Activated CD4-positive, alpha-beta T cell treated with anti-CD3 and anti-CD28 coated beads for 4 hours (primary cell): ENCODE data around the gene RTL10.
"Not testable (repeated sequence)": the region's sequence is repeated elsewhere in the genome, so short reads cannot be mapped to it uniquely, and the experiment has no call there.

Experiments
- DNase-seq, 2 donors: peaks; one replicate each; pipeline ENCODE4 v3.0.0-alpha.2; 2020

Gene RTL10

GRCh38 chr22:19888131-19888746 lies 33.6 kb upstream of the RTL10 start:
- no peak for DNase-seq

- DNase-seq: peak in 1 of 2 donors; percentile 32
Observed at GRCh38 chr22:19887256-19887985, 32.7 kb upstream of the RTL10 start.

GRCh38 chr22:19886605-19887255 lies 32.1 kb upstream of the RTL10 start:
- DNase-seq: peak; percentile 35 to 47

- DNase-seq: no peak
Observed at GRCh38 chr22:19885841-19886592, 31.3 kb upstream of the RTL10 start.

- no peak for DNase-seq
Observed at GRCh38 chr22:19884954-19885751, 30.5 kb upstream of the RTL10 start.

- no peak for DNase-seq
Observed at GRCh38 chr22:19884161-19884953, 29.7 kb upstream of the RTL10 start.

GRCh38 chr22:19883446-19883845 lies 28.8 kb upstream of the RTL10 start:
- DNase-seq: not testable (repeated sequence)

- no peak for DNase-seq
Observed at GRCh38 chr22:19882446-19883381, 28.0 kb upstream of the RTL10 start.

GRCh38 chr22:19880786-19881569 lies 26.3 kb upstream of the RTL10 start:
- DNase-seq: no peak

GRCh38 chr22:19879992-19880785 lies 25.5 kb upstream of the RTL10 start:
- no peak for DNase-seq

GRCh38 chr22:19879643-19879991 lies 24.9 kb upstream of the RTL10 start:
- no peak for DNase-seq

GRCh38 chr22:19879246-19879570 lies 24.5 kb upstream of the RTL10 start:
- DNase-seq: no peak

- no peak for DNase-seq
Observed at GRCh38 chr22:19878461-19879245, 24.0 kb upstream of the RTL10 start.

- no peak for DNase-seq
Observed at GRCh38 chr22:19877626-19878339, 23.1 kb upstream of the RTL10 start.

- DNase-seq: no peak
Observed at GRCh38 chr22:19876941-19877625, 22.4 kb upstream of the RTL10 start.

GRCh38 chr22:19876314-19876940 lies 21.8 kb upstream of the RTL10 start:
- no peak for DNase-seq
